IMR-90 (cell line): ENCODE data around the gene ARAP3. TPM values are rescaled to one million over a fixed set of nuclear protein-coding genes. Genes with fewer than 3 reads are reported as not detected.

Experiments
- ATAC-seq: fragments of 200-7000 bp; cut with Tn5 transposase; 2 replicates; pipeline ENCODE4 v1.9.1; 2020; ENCODE audit warnings: low read depth, mild to moderate bottlenecking, moderate library complexity
- BruUV-seq: library from RNA; stranded (reverse); fragments of 400-500 nt; replicated peaks from 2 replicates; lab custom pipeline; 2021; lab: Mats Ljungman, UMichigan
- CTCF ChIA-PET: fragments of 300-600 bp; formaldehyde crosslinking; extraction: SDS; loops from one replicate; lab custom pipeline; 2021; ENCODE audit warnings: antibody characterized with exemption; lab: Yijun Ruan, JAX
- POLR2A ChIA-PET: fragments of 300-600 bp; sonication (Branson Sonifier 250); formaldehyde crosslinking; loops from one replicate; lab custom pipeline; 2022; ENCODE audit warnings: antibody characterized with exemption; ENCODE audit not compliant: unreplicated experiment; lab: Charles Lee
- DNase-seq: peaks from one replicate; pipeline ENCODE4 v3.0.0; 2013
- H2AFZ ChIP-seq: replicated peaks from 2 replicates; pipeline ENCODE3; 2013; ENCODE audit warnings: low read length, mild to moderate bottlenecking; ENCODE audit not compliant: poor library complexity
- H2AK5ac ChIP-seq: 2 replicates; pipeline ENCODE4 v1.6.1; 2013; ENCODE audit warnings: low read depth, low read length, inconsistent platforms
- H2AK9ac ChIP-seq: replicated peaks from 2 replicates; pipeline ENCODE3; 2013; ENCODE audit warnings: mild to moderate bottlenecking, low read depth, low read length, moderate library complexity; ENCODE audit not compliant: poor library complexity
- H2BK120ac ChIP-seq: 2 replicates; pipeline ENCODE4 v1.6.1; 2013; ENCODE audit warnings: low read depth, low read length, inconsistent platforms
- H2BK15ac ChIP-seq: 3 replicates; pipeline ENCODE4 v1.6.1; 2013; ENCODE audit warnings: low read depth, low read length, inconsistent platforms
- H2BK20ac ChIP-seq: 2 replicates; pipeline ENCODE4 v1.6.1; 2013; ENCODE audit warnings: low read depth, mild to moderate bottlenecking, inconsistent platforms, low read length, moderate library complexity
- H2BK5ac ChIP-seq: 2 replicates; pipeline ENCODE4 v1.6.1; 2013; ENCODE audit warnings: mild to moderate bottlenecking, low read depth, low read length, inconsistent platforms; ENCODE audit not compliant: poor library complexity, severe bottlenecking
- H3K14ac ChIP-seq: replicated peaks from 2 replicates; pipeline ENCODE4 v1.6.1; 2013; ENCODE audit warnings: low read depth, low read length, inconsistent platforms
- H3K18ac ChIP-seq: 2 replicates; pipeline ENCODE4 v1.6.1; 2013; ENCODE audit warnings: low read depth, low read length, control low read depth
- H3K23ac ChIP-seq: 2 replicates; pipeline ENCODE4 v1.6.1; 2013; ENCODE audit warnings: low read depth, low read length, inconsistent platforms
- H3K27ac ChIP-seq: 2 replicates; pipeline ENCODE4 v1.5.1; 2013; ENCODE audit warnings: mild to moderate bottlenecking, control low read depth, low read length; ENCODE audit not compliant: insufficient read depth
- H3K27me3 ChIP-seq: 2 replicates; pipeline ENCODE4 v1.6.1; 2013; ENCODE audit warnings: low read length; ENCODE audit not compliant: control insufficient read depth, insufficient read depth
- H3K36me3 ChIP-seq: 2 replicates; pipeline ENCODE4 v1.6.1; 2013; ENCODE audit warnings: low read length, mixed read lengths; ENCODE audit not compliant: control insufficient read depth, insufficient read depth
- H3K4ac ChIP-seq: 2 replicates; pipeline ENCODE4 v1.6.1; 2013; ENCODE audit warnings: low read depth, low read length, inconsistent platforms
- H3K4me1 ChIP-seq: 2 replicates; pipeline ENCODE4 v1.6.1; 2013; ENCODE audit warnings: low read length, mixed read lengths; ENCODE audit not compliant: control insufficient read depth, insufficient read depth
- H3K4me2 ChIP-seq: 2 replicates; pipeline ENCODE4 v1.6.1; 2013; ENCODE audit warnings: low read depth, mild to moderate bottlenecking, control low read depth, low read length, moderate library complexity
- H3K4me3 ChIP-seq: 2 replicates; pipeline ENCODE4 v1.5.1; 2013; ENCODE audit warnings: low read depth, mild to moderate bottlenecking, control low read depth, low read length, moderate library complexity; ENCODE audit not compliant: insufficient read depth
- H3K56ac ChIP-seq: 2 replicates; pipeline ENCODE4 v1.6.1; 2013; ENCODE audit warnings: low read length, inconsistent platforms; ENCODE audit not compliant: insufficient read depth; ENCODE audit errors: extremely low read depth
- H3K79me1 ChIP-seq, 2 experiments: 2 replicates each; pipeline ENCODE4 v1.6.1; 2013; ENCODE audit warnings: low read length in 2 of 2, inconsistent platforms in 1 of 2, low read depth in 1 of 2
- H3K9ac ChIP-seq: 2 replicates; pipeline ENCODE4 v1.6.1; 2013; ENCODE audit warnings: low read depth, low read length, control low read depth
- H3K9me1 ChIP-seq: 2 replicates; pipeline ENCODE4 v1.6.1; 2013; ENCODE audit warnings: low read length, inconsistent platforms; ENCODE audit not compliant: insufficient read depth
- H3K9me3 ChIP-seq: 2 replicates; pipeline ENCODE4 v1.6.1; 2013; ENCODE audit warnings: low read length; ENCODE audit not compliant: control insufficient read depth, insufficient read depth
- H4K20me1 ChIP-seq: 2 replicates; pipeline ENCODE4 v1.6.1; 2013; ENCODE audit warnings: low read length, inconsistent platforms; ENCODE audit not compliant: insufficient read depth
- H4K5ac ChIP-seq: 2 replicates; pipeline ENCODE4 v1.6.1; 2013; ENCODE audit warnings: mild to moderate bottlenecking, low read depth, low read length, control low read depth
- H4K8ac ChIP-seq, 2 experiments: 2 replicates each; pipeline ENCODE4 v1.6.1; 2013; ENCODE audit warnings: low read depth in 2 of 2, low read length in 2 of 2, control low read depth in 1 of 2, inconsistent platforms in 1 of 2
- H4K91ac ChIP-seq: 2 replicates; pipeline ENCODE4 v1.6.1; 2013; ENCODE audit warnings: low read depth, low read length, inconsistent platforms; ENCODE audit not compliant: insufficient read depth
- CEBPB ChIP-seq: IDR thresholded peaks from 2 replicates; pipeline ENCODE4 v1.6.1; 2012; ENCODE audit warnings: low read depth, low read length, improper control_type of control experiment
- CHD1 ChIP-seq: IDR thresholded peaks from 2 replicates; pipeline ENCODE4 v1.6.1; 2012; ENCODE audit warnings: low read depth, low read length, improper control_type of control experiment
- FOS ChIP-seq: fragments of 150-350 bp; IDR thresholded peaks from 2 replicates; pipeline ENCODE4 v1.6.1; 2016; ENCODE audit warnings: low read depth, low read length
- MAZ ChIP-seq: IDR thresholded peaks from 2 replicates; pipeline ENCODE4 v1.6.1; 2012; ENCODE audit warnings: low read depth, mild to moderate bottlenecking, low read length, improper control_type of control experiment, moderate library complexity, borderline replicate concordance
- NFE2L2 ChIP-seq: fragments of 150-350 bp; IDR thresholded peaks from 2 replicates; pipeline ENCODE4 v1.6.1; 2016; ENCODE audit warnings: low read depth, mild to moderate bottlenecking, low read length
- SMC3 ChIP-seq: fragments of 150-350 bp; IDR thresholded peaks from 2 replicates; pipeline ENCODE4 v1.6.1; 2016; ENCODE audit warnings: low read depth, mild to moderate bottlenecking, antibody characterized with exemption, low read length, moderate library complexity
- USF2 ChIP-seq: fragments of 150-350 bp; IDR thresholded peaks from 2 replicates; pipeline ENCODE4 v1.6.1; 2017; ENCODE audit warnings: mild to moderate bottlenecking, antibody characterized with exemption, low read length, low read depth
- WGBS, 2 experiments: methylation state at CpG; one replicate each; pipeline versions ENCODE4 v1.1.5 to v1.1.7; 2013; ENCODE audit warnings: missing lambda C conversion rate in 2 of 2; ENCODE audit not compliant: insufficient read length in 1 of 2; ENCODE audit errors: extremely low coverage in 2 of 2; 5-methylcytosine and 5-hydroxymethylcytosine counted together
- dilution Hi-C: fragments of 300-500 bp; cut with HindIII; formaldehyde crosslinking; loops from one replicate; pipeline ENCODE4 v1.14.3; 2018; ENCODE audit warnings: low sequenced_read_pairs; ENCODE audit not compliant: unreplicated experiment
- in situ Hi-C: fragments of 300-500 bp; cut with MboI; formaldehyde crosslinking; loops from 3 replicates; pipeline ENCODE4 v1.14.3; 2019; ENCODE audit warnings: low sequenced_read_pairs, inconsistent platforms, mixed read lengths
- intact Hi-C: fragments of 100-400 bp; cut with micrococcal nuclease; formaldehyde crosslinking; loops from 2 replicates; pipeline ENCODE4 v1.10.0; 2022
- polyA plus RNA-seq, 3 experiments: library from polyadenylated mRNA; depleted of rRNA; stranded (reverse); fragments of >200 nt; gene quantifications; 2 replicates each; pipeline ENCODE4 v1.2.3, GENCODE V29; 2012; ENCODE audit warnings: low replicate concordance in 1 of 3
- total RNA-seq: library from RNA; depleted of rRNA; stranded (reverse); fragments of >200 nt; gene quantifications from 2 replicates; pipeline ENCODE4 v1.2.3, GENCODE V29; 2012

The ARAP3 gene
- total and polyA plus RNA-seq, 2 of the 4 experiments (the other 2 are of a cell fraction), result 2.2 to 6.9 TPM

- Histone ChIP-seq H4K5ac (no peak overlapping the region), H3K4me2 (no peak overlapping the region), H3K79me1 (peaks cover 11 to 39% of the 10 kb centered on the region in 2 experiments), H2BK15ac (no peak overlapping the region), H3K36me3 (no peaks in the 10 kb centered on the region), H3K56ac (no peak overlapping the region), H3K4ac (no peak overlapping the region), H3K9me3 (no peaks in the 10 kb centered on the region), H4K8ac (no peak overlapping the region), H4K20me1 (peaks cover 3% of the 10 kb centered on the region; the same call in 1 of the 2 replicates), H3K9ac (no peak overlapping the region), H3K18ac (no peak overlapping the region), H2AK5ac (no peak overlapping the region), H3K14ac (no peak overlapping the region), H2AK9ac (no peak overlapping the region), H3K27me3 (no peaks in the 10 kb centered on the region), H2BK5ac (no peak overlapping the region), H2AFZ (no peak overlapping the region), H3K4me3 (no peak overlapping the region), H3K23ac (no peak overlapping the region), H4K91ac (no peak overlapping the region), H2BK120ac (no peak overlapping the region), H3K4me1 (peaks cover 4% of the 10 kb centered on the region), H3K9me1 (peaks cover 5% of the 10 kb centered on the region), H2BK20ac (no peak overlapping the region), H3K27ac (no peak overlapping the region)
- ATAC-seq (no peak), DNase-seq (no peak)
- dilution Hi-C loops, result no loop called here
- intact Hi-C loops, result no loop called here
- ChIA-PET CTCF (interaction anchor here (0.7 to 1.2 kb wide), 3 partner anchors 9 to 40 kb away, joined by 3 to 5 read pairs (median 5); partner anchors contain the start of gene DIAPH1), POLR2A (no interaction called here)
- in situ Hi-C loops, result no loop called here
- WGBS, 2 experiments, result no CpG with 5 or more reads among the region's 2 CpGs
- no peak for TF ChIP-seq MAZ
- TF ChIP-seq USF2, result no peak
- TF ChIP-seq NFE2L2, result no peak
- TF ChIP-seq FOS, result no peak
- no peak for TF ChIP-seq SMC3
- no peak for TF ChIP-seq CEBPB
- TF ChIP-seq CHD1, result no peak
- BruUV-seq, result no TSS peak
Observed at GRCh38 chr5:141608046-141608445, 74.0 kb downstream of the ARAP3 start.
